NK-92 treated with Interleukin-12 subunit alpha and Interleukin-12 subunit beta, amount 100 ng/mL, for 24 hours (cell line): ENCODE results near the gene EGFL7.

Experiments used
- DNase-seq: peaks from one replicate; lab custom pipeline; 2025; lab: John Stamatoyannopoulos, UW

Gene EGFL7

GRCh38 chr9:136685790-136686533 lies 23.2 kb downstream of the EGFL7 start:
- DNase-seq: no peak

DNA sequence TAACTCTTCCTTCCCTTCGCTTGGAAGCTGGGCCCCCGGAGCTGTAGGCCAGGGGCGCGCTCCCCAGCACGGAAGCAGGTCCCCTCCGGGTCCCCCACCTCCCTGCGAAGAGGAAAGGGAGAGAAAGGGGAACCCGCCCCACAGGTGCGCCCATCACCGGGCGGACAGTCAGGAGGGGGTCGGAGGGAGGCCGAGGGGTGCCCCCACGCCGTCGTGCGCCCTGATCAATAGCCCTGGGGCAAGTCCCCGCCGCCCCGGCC lies 23.7 kb downstream of the EGFL7 start:
- DNase-seq: no peak

DNA sequence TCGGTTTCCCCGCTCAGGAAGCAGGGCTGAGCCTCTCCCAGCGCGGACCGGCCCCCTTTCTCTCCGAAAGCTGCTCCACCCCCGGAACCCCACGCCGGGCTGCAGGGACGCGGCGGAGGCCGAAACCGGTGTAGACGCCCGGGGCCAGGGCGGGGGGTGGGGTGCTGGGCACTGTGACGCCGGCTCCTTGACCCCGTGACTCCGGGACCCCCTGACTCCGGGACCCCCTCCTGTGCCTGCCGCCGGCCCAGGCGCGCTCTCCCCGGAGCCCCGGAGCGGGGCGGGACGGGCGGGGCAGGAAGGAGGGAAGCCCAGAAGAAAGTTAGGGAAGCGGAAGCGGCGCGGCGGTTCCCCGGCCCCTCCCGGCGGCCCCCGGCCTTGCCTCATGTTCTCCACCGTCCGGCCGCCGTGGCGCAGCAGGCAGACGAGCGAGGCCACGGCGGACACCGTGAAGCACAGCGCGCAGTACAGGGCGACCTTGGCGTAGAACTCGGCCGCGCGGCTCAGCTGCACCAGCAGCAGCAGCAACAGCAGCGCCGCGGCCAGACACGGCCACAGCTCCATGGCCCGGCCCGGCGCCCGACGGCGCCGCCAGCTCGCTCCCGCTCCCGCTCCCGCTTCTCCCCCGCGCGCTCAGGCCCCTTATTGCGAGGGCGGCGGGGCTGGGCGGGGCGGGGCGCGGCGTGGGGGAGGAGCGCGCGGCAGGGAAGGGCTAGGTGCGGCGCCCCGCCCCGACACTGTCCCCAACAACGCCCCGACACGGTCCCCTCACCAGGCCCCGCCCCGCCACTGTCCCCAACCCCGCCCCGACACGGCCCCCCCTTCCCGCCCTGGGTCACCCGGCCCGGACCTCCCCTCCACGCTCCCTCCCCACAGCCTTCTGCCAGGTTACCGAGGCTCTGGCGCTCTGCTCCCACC lies 24.3 kb downstream of the EGFL7 start, which contains the start of gene AGPAT2:
AGPAT2 (minus strand) TSS at position 664 of the 918 bp plus-strand sequence; CDS start at position 564, 100 bp downstream.
- no peak for DNase-seq

DNA sequence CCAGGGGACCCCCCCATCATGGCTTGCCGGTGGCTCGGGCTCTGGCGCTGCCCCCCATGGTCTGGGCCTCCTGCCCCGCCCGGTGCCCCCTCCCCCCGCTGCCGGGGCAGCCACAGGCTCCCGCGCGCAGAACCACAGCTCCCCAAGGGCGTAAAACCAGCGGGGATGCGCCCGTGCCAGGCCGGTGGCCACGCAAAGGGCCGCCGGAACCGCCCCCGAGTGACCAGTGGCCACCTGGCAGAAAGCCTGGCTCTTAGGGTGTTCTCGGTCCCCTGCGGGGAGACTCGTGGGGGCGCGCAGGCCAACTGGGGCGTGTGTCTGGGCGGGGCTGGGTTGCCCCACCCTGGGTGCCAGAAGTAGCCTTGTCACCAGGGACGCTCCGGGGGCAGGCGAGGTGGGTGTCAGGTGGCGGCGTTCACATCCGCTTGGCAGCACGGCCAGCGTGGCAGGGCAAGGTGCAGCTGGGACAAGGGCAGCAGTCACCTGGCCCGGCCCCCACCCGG lies 25.1 kb downstream of the EGFL7 start:
- no peak for DNase-seq

GRCh38 chr9:136688274-136689107 lies 25.8 kb downstream of the EGFL7 start:
- DNase-seq: no peak

- no peak for DNase-seq
Observed at GRCh38 chr9:136689108-136689460, 26.4 kb downstream of the EGFL7 start.

GRCh38 chr9:136690104-136690805 lies 27.5 kb downstream of the EGFL7 start:
- DNase-seq: no peak

DNA sequence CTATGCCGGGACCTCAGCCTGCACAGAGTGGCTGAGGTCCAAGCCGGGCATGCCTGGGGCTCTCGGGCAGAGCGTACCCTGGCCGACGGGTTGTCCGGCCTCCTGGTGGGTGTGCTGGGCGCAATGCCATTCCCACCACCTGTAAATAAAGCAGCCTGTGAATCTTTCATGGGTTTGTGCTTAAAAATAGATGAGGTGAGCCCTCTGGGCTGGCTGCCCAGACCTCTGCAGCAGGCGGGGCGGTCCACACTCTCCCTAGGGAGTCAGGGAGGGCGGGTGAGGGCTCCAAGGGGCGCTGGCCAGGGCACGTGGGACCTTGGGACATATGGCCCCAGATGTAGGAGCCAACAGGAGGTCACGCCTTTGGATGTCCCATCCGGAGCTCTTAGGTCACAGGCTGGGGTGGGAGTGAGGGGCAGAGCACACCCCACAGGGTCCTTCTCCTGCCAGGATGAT lies 28.1 kb downstream of the EGFL7 start:
- DNase-seq: no peak

DNA sequence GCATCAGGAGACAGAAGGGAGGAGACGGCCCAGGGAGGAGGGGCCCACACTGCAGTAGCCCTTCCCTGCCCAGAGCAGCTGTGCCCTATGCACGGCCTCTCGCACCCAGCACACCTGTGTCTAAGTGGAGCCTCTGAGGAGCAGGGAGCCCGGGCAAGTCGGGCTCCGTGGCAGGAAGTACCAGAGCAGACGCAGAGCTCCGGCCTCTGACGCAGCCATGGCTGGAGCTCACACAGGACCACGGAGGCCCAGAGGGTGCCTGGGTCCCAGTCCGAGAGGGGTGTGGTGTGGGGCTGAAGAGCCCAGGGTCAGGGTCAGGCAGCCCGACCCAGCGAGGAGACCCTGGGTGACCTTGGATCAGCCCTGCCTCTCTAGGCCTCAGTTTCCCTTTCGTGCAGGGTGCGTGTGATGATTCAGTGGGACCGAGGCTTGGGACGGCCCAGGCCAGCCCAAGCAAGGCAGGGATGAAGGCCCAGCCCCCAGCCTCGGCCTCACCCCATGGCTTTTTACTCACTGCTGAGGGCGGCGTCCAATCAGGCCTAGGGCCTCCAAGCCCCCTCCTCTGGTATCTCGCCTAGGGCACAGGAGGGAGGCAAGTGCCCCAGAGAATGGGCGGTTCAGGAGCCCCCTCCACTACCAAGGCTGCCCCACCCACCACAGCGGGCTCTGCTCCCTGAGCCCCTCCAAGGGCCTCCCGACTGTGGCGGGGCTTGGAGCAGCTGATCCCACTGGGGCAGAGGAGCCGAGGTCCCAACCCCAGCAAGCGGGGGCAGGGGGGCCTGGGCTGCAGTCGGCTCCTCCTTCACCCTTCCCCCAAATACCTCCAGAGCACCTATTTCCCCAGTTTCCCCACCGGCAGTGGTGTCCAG lies 28.8 kb downstream of the EGFL7 start:
- no peak for DNase-seq

DNA sequence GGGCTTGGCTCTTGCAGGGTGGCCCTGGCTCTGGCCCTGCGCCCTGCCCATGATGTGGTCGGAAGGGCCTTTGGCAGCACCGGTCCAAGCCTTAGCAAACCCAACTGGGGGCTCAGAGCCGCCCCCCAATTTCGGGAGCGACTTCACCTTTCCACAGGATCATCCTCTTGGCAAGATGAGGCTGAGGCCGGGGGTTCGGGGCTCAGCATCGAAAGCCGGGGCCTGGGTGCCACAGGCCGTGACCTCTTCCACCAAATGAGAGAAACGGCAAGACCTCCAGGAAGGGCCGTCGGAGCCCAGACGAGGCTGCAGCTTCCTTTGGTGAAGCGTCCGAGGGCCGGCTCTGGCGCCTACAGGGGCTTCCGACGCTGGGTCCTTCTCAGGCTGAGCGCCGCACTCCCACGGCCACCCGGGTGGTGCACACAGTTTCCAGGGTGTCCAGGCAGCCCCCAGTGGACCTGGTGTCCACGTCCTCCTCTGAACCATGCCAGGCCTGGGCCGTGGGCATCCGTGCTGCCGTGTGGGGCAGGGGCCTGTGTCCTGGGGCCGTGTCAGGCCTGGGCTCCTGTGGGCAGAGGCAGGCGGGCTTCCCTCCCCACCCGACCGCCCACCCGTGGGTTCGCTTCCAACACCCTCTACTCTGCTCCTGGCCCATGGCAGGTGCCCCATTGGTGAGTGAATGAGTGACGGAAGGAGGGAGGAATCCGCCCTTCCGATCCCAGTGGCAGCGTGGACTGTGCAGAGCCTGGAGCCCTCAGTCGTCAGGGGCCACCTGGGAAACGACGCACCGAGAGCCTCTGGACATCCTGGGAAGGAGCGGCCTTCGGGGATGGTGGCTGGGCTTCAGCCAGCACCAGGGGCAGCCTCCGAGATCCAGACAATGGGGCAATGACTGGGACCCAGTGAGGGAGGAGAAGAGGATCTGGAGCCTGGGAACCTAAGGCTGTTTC lies 29.7 kb downstream of the EGFL7 start:
- DNase-seq: no peak

DNA sequence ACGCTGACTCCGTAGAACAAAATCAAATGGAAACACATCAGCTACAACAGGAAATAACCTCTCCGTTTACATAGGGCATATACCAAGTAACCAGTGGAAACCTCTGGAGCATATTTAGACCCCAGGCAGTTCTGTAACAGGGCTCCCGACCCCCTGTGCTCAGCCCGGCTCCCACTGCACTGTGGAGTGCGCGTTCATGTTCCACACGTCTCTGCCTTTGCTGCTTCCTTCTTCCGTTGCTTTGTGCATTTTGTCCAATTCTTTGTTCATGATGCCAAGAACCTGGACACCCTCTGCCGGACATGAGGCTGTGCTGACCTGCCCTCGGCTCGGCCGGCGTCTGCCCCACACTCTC lies 30.4 kb downstream of the EGFL7 start:
- no peak for DNase-seq

- DNase-seq: no peak
Observed at GRCh38 chr9:136693490-136694162, 30.9 kb downstream of the EGFL7 start.

DNA sequence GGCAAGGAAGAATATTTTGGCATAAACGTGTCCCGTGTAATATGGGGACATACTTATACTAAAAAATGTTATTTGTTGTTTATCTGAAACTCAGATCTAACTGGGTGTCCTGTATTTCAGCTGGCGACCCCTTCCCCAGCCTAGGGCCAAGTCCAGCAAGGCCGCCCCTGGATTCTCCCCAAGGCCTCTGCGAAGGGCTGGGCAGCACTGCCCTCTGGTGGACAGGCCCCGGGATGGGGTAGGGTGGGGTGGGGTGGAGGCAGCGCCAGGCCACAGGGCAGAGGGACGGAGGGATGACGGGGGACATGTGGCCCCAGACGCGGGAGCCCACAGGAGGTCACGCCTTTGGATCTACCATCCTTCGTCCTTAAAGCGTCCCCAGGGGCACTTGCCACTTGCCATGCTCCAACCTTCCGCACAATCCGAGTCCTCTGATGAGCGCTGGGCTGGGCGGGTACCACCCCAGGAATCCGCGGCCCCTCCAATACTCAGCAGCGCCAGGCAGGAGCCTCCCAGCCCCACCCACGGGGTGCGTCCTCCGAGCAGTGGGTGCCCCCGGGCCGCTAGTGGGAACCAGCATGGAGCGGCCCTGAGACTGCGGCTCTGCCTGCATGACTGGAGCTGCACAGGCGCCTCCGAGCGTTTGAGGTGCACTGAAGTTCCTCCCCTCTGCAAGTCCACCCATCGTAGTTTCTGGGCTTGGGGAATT lies 31.6 kb downstream of the EGFL7 start:
- DNase-seq: peak; percentile 12

GRCh38 chr9:136694872-136695247 lies 32.1 kb downstream of the EGFL7 start:
- no peak for DNase-seq

- DNase-seq: no peak
Observed at GRCh38 chr9:136695435-136695895, 32.7 kb downstream of the EGFL7 start.

GRCh38 chr9:136695955-136696354 lies 33.2 kb downstream of the EGFL7 start:
- no peak for DNase-seq

GRCh38 chr9:136696502-136696901 lies 33.8 kb downstream of the EGFL7 start:
- DNase-seq: no peak

- no peak for DNase-seq
Observed at GRCh38 chr9:136697146-136697820, 34.6 kb downstream of the EGFL7 start.
